HCT116 (cell line): ENCODE data around the gene STK39.

Experiments used
- CTCF ChIP-seq, 3 experiments: fragments of 200-600 bp in 1 of 3; sonication (generic) in 1 of 3; IDR thresholded peaks in 2 of 3; conservative IDR thresholded peaks in 1 of 3; 2 replicates each; pipeline ENCODE4 v1.5.1; 2012 to 2017; ENCODE audit warnings: low read depth in 2 of 3, low read length in 2 of 3, antibody characterized with exemption in 1 of 3, borderline replicate concordance in 1 of 3, control low read depth in 1 of 3, mild to moderate bottlenecking in 1 of 3, mixed read lengths in 1 of 3, mixed run types in 1 of 3, moderate library complexity in 1 of 3; ENCODE audit not compliant: insufficient read depth in 1 of 3
- EZH2 ChIP-seq: fragments of 200-600 bp; sonication (generic); IDR thresholded peaks from 2 replicates; pipeline ENCODE4 v1.6.1; 2017; ENCODE audit warnings: antibody characterized with exemption, mixed run types
- EZH2phosphoT487 ChIP-seq: fragments of 200-600 bp; IDR thresholded peaks from 2 replicates; pipeline ENCODE4 v1.6.1; 2018; ENCODE audit warnings: antibody characterized with exemption, borderline replicate concordance
- JUND ChIP-seq: IDR thresholded peaks from 2 replicates; pipeline ENCODE4 v1.6.1; 2012
- MAX ChIP-seq: IDR thresholded peaks from 2 replicates; pipeline ENCODE4 v1.6.1; 2012
- POLR2A ChIP-seq: IDR thresholded peaks from 2 replicates; pipeline ENCODE4 v1.7.0; 2011; ENCODE audit warnings: borderline replicate concordance; ENCODE audit not compliant: insufficient read depth, insufficient read length; ENCODE audit errors: extremely low read depth
- POLR2AphosphoS5 ChIP-seq: IDR thresholded peaks from 2 replicates; pipeline ENCODE4 v1.6.1; 2011; ENCODE audit warnings: mild to moderate bottlenecking, low read depth, low read length, moderate library complexity
- REST ChIP-seq: IDR thresholded peaks from 2 replicates; pipeline ENCODE4 v1.6.1; 2012; ENCODE audit warnings: low read depth
- SIN3A ChIP-seq: IDR thresholded peaks from 2 replicates; pipeline ENCODE4 v1.6.1; 2012; ENCODE audit warnings: low read depth
- YY1 ChIP-seq: IDR thresholded peaks from 2 replicates; pipeline ENCODE4 v1.6.1; 2011; ENCODE audit warnings: low read length, low read depth, moderate library complexity, mild to moderate bottlenecking; ENCODE audit not compliant: insufficient replicate concordance; ENCODE audit errors: extremely low read depth
- ZNF274 ChIP-seq: fragments of 200-500 bp; sonication (Bioruptor generic); IDR thresholded peaks from 2 replicates; pipeline ENCODE4 v1.6.1; 2014; ENCODE audit warnings: mild to moderate bottlenecking, low read depth, low read length, inconsistent platforms
- TF ChIP-seq, protein P1 (sequence below): IDR thresholded peaks from 2 replicates; pipeline ENCODE4 v1.6.1; 2012
- TF ChIP-seq, protein P2 (sequence below): IDR thresholded peaks from 2 replicates; pipeline ENCODE4 v1.6.1; 2011; ENCODE audit warnings: mild to moderate bottlenecking, low read length, moderate library complexity; ENCODE audit not compliant: insufficient replicate concordance; ENCODE audit errors: extremely low read depth

DNA sequence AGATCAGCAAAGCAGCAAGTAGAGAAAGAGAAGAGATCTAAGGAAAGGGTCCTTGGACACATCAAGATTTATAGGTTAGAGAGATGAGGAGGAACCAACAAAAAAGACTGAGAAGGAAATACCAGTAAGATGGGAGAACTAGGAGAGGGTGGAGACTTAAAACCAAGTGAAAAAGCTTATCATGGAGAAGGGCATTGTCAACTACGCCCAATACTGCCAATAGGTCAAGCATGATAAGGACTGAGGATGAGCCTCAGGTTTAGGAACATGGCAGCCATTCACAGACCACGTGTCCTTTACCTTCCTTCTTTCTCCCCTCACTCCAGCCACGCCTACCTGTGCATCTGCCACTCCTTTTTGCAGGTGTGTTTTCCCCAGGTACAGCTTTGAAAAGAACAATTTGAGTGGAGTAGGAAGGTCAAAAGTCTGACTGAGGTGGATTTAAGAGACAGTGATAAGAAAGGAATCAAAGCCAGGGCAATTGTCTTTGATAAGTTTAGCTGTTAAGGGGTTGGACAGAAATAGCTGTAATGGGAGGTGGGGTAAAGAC lies 238.7 kb downstream of the STK39 start:
- TF ChIP-seq MAX (no peak), CTCF (IDR thresholded peaks at IDR 0.05 in 2 of 3, conservative IDR thresholded peaks at IDR 0.05 in 1 of 3; ENCODE audit: borderline replicate concordance in 1 of 3, insufficient read depth in 1 of 3, low read depth in 2 of 3, low read length in 2 of 3) (no peak), SIN3A (no peak), POLR2A (no peak), EZH2 (no peak), EZH2phosphoT487 (no peak), REST (no peak), ZNF274 (no peak), JUND (no peak), POLR2AphosphoS5 (no peak), YY1 (no peak)
- TF ChIP-seq, protein P1, sequence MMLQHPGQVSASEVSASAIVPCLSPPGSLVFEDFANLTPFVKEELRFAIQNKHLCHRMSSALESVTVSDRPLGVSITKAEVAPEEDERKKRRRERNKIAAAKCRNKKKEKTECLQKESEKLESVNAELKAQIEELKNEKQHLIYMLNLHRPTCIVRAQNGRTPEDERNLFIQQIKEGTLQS = no peak
- TF ChIP-seq, protein P2, sequence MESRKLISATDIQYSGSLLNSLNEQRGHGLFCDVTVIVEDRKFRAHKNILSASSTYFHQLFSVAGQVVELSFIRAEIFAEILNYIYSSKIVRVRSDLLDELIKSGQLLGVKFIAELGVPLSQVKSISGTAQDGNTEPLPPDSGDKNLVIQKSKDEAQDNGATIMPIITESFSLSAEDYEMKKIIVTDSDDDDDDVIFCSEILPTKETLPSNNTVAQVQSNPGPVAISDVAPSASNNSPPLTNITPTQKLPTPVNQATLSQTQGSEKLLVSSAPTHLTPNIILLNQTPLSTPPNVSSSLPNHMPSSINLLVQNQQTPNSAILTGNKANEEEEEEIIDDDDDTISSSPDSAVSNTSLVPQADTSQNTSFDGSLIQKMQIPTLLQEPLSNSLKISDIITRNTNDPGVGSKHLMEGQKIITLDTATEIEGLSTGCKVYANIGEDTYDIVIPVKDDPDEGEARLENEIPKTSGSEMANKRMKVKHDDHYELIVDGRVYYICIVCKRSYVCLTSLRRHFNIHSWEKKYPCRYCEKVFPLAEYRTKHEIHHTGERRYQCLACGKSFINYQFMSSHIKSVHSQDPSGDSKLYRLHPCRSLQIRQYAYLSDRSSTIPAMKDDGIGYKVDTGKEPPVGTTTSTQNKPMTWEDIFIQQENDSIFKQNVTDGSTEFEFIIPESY = no peak
